GM13977 (cell line): ENCODE data around the gene MDN1.

Source experiments
- DNase-seq: peaks from one replicate; pipeline ENCODE4 v3.0.0; 2012; ENCODE audit warnings: low spot score
- CTCF ChIP-seq: IDR thresholded peaks from 2 replicates; pipeline ENCODE4 v1.5.1; 2012; ENCODE audit warnings: mild to moderate bottlenecking, control low read depth; ENCODE audit not compliant: insufficient read depth; ENCODE audit errors: extremely low read depth, missing control alignments
- in situ Hi-C: fragments of 300-500 bp; cut with MboI; formaldehyde crosslinking; loops from one replicate; pipeline ENCODE4 v1.12.0; 2022; ENCODE audit warnings: low sequenced_read_pairs, low pct_unique_long_range_greater_than_20kb, mixed read lengths, inconsistent platforms; ENCODE audit not compliant: unreplicated experiment

MDN1 gene

DNA sequence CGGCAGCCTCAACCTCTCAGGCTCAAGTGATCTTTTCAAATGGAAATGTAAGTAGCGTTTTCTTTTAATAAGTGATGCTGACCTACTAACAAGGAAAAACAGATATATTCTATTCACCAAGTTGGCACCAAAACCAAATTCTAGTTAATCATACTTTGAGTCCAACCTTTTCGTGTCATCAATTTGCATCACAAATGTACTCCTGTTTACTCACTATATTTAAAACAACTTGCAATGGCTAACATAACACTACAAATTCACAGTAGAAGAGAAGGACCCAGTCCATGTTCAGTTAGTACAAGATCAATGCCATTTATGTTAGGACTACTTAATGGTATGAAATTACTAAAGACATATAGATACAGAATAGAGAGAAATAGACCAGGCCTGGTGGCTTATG is 50.0 kb downstream of the MDN1 start:
- DNase-seq, result no peak
- no peak for TF ChIP-seq CTCF
- in situ Hi-C loops, result no loop called here

- in situ Hi-C loops, result no loop called here
- no peak for DNase-seq
- no peak for TF ChIP-seq CTCF
Measured at GRCh38 chr6:89768324-89768723, 51.3 kb downstream of the MDN1 start.

GRCh38 chr6:89763550-89763949 is 56.0 kb downstream of the MDN1 start:
- in situ Hi-C loops, result no loop called here
- no peak for TF ChIP-seq CTCF
- DNase-seq, result no peak

DNA sequence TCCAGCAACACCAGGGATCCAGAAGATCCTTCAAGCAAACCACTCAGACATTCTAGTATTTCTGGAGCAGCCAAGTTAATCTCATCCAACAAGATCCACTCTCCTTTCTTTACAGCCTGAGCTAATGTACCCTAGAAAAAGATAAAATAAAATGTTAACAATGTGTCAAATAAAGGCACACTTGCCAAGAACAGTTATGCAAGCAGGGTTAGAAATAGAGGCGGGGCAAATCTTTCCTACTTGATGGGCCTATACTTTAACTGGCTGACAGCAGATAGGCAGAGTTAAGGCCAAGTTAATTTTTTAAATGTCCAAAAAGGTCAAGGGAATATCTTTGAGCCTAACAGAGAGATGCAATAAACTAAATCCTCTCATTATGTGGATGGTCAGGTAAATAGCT is 60.8 kb downstream of the MDN1 start:
- no peak for DNase-seq
- TF ChIP-seq CTCF, result no peak
- in situ Hi-C loops, result no loop called here

DNA sequence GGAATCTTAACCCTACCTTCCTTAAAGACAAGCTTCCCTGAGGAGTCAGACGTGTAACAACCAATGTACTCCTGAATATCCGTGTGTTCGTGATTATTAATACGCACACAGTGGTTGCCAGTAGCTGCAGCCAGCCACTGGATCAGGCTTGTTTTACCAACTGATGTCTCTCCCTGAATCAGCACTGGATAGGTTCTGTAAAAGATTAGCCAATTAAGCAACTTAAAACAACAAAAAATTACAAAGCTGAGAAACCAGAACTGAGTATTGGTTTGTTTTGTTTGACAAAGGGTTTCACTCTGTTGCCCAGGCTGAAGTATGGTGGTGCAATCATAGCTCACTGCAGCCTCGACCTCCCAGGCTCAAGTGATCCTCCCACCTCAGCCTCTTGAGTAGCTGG is 69.3 kb downstream of the MDN1 start:
- in situ Hi-C loops, result no loop called here
- TF ChIP-seq CTCF, result no peak
- DNase-seq, result no peak

DNA sequence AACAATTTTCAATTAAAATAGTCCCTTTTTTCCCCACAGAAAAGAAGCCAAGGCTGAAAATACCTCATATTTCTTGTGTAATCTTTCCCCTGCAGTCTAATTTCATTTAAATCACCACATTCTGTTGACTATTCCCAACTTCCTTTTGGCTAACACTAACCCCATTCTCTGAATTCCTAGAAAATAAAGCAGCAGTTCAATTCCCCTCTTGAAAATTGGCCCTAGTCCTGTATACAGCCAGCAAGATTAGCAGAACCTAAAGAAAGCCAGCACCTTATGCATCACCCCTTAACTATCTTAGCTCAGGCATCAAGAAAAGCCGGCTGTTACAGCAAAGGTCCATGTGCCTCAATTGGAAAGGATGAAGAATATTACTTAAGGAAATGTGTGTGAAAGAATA is 69.7 kb downstream of the MDN1 start:
- DNase-seq, result no peak
- in situ Hi-C loops, result no loop called here
- TF ChIP-seq CTCF, result no peak

GRCh38 chr6:89745716-89746115 is 73.9 kb downstream of the MDN1 start:
- in situ Hi-C loops, result no loop called here
- TF ChIP-seq CTCF, result no peak
- no peak for DNase-seq
